ENCODE data around the gene RPL39L. TPM values are rescaled to one million over a fixed set of nuclear protein-coding genes. Genes with fewer than 3 reads are reported as not detected.

RPL39L gene
- total and polyA plus RNA-seq, 4 experiments from 2014 or later = 2.6 to 15.7 (median 5.4) TPM

GRCh38 chr3:187073581-187074098, 65.7 kb downstream of the RPL39L start:
- no peak overlapping the region for H3K4me3 ChIP-seq (ENCODE audit: low read length in 2 of 2)
- POLR2A ChIA-PET (ENCODE audit: partially characterized antibody) = no interaction called here
- Mint-ChIP-seq H3K27ac (peak overlapping the region in 5 of 7 donors; percentile 10 to 73 (median 59)), H3K4me1 (peaks cover 13 to 24% (median 16%) of the 10 kb centered on the region in 4 donors), H3K4me3 (no peak overlapping the region), H3K9me3 (peaks cover 0 to 2% (median 0%) of the 10 kb centered on the region in 8 donors), H3K27me3 (no peaks in the 10 kb centered on the region), H3K36me3 (peaks cover 67 to 83% of the 10 kb centered on the region in 2 donors)
- H3K9me3 ChIP-seq (ENCODE audit: control insufficient read depth in 1 of 2, low read length in 2 of 2) = no peaks in the 10 kb centered on the region
- CTCF ChIA-PET (ENCODE audit: partially characterized antibody) = interaction anchor here (1.4 to 1.5 kb wide), 3 partner anchors 20 to 224 kb away, joined by 3 to 7 read pairs (median 3); partner anchors contain the start of gene RPL39L
- no peak overlapping the region for H3K27ac ChIP-seq (ENCODE audit: low read depth, low read length)
- intact Hi-C loops (cut with micrococcal nuclease) = no loop called here
- H3K36me3 ChIP-seq (ENCODE audit: insufficient read depth, low read length) = peaks cover 85% of the 10 kb centered on the region
- no peaks in the 10 kb centered on the region for H3K27me3 ChIP-seq (ENCODE audit: insufficient read depth, low read length)
- DNase-seq = no peak
- H3K4me1 ChIP-seq (ENCODE audit: insufficient read depth, low read length) = peaks cover 4% of the 10 kb centered on the region

DNA sequence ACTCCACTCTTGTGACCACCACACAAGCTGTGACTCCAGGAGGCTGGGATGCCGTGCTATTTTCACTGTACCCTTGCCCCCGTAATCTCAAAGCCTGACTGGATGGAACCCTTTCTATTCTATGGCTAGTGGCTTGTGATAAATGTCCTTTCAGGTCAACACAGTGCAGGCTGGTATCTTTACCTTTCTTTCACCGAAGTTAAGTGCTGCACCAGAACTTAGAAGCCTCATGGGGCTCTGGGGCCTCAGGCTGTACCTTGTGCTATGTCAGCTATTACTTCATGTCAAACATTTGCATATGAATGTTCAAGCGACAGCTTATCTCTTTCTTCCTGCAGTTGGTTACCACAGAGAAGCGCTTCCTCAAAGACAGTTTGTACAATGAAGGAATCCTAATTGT, 66.8 kb downstream of the RPL39L start:
- DNase-seq = no peak
- peaks cover 13 to 27% (median 16%) of the 10 kb centered on the region in 4 donors for H3K4me1 Mint-ChIP-seq
- peaks cover 80% of the 10 kb centered on the region for H3K36me3 ChIP-seq (ENCODE audit: insufficient read depth, low read length)
- peaks cover 0 to 2% (median 0%) of the 10 kb centered on the region in 8 donors for H3K9me3 Mint-ChIP-seq
- no peaks in the 10 kb centered on the region for H3K27me3 Mint-ChIP-seq
- H3K36me3 Mint-ChIP-seq = peaks cover 62 to 81% of the 10 kb centered on the region in 2 donors
- H3K4me3 Mint-ChIP-seq = no peak overlapping the region
- H3K4me1 ChIP-seq (ENCODE audit: insufficient read depth, low read length) = peaks cover 7% of the 10 kb centered on the region
- H3K27ac Mint-ChIP-seq = peak overlapping the region in 4 of 7 donors; percentile 8 to 60 (median 26)
- no peak overlapping the region for H3K4me3 ChIP-seq (ENCODE audit: low read length in 2 of 2)
- ChIA-PET CTCF (ENCODE audit: partially characterized antibody) (no interaction called here), POLR2A (ENCODE audit: partially characterized antibody) (interaction anchor here (0.7 kb wide), 1 partner anchor 220 kb away, joined by 3 read pairs; no protein-coding TSS in a partner anchor)
- no peaks in the 10 kb centered on the region for H3K9me3 ChIP-seq (ENCODE audit: control insufficient read depth in 1 of 2, low read length in 2 of 2)
- intact Hi-C loops (cut with micrococcal nuclease) = no loop called here
- no peak overlapping the region for H3K27ac ChIP-seq (ENCODE audit: low read depth, low read length)
- H3K27me3 ChIP-seq (ENCODE audit: insufficient read depth, low read length) = no peaks in the 10 kb centered on the region

GRCh38 chr3:187072102-187072501, 67.2 kb downstream of the RPL39L start:
- Histone ChIP-seq H3K27me3 (ENCODE audit: insufficient read depth, low read length) (no peaks in the 10 kb centered on the region), H3K27ac (ENCODE audit: low read depth, low read length) (no peak overlapping the region), H3K4me1 (ENCODE audit: insufficient read depth, low read length) (peaks cover 7% of the 10 kb centered on the region), H3K9me3 (ENCODE audit: control insufficient read depth in 1 of 2, low read length in 2 of 2) (no peaks in the 10 kb centered on the region), H3K4me3 (ENCODE audit: low read length in 2 of 2) (no peak overlapping the region), H3K36me3 (ENCODE audit: insufficient read depth, low read length) (peaks cover 79% of the 10 kb centered on the region)
- H3K4me1 Mint-ChIP-seq = peaks cover 13 to 29% (median 16%) of the 10 kb centered on the region in 4 donors
- H3K27ac Mint-ChIP-seq = peak overlapping the region in 3 of 7 donors; percentile 22 to 60 (median 29)
- no peak overlapping the region for H3K4me3 Mint-ChIP-seq
- ChIA-PET CTCF (ENCODE audit: partially characterized antibody) (no interaction called here), POLR2A (ENCODE audit: partially characterized antibody) (interaction anchor here (0.7 kb wide), 1 partner anchor 219 kb away, joined by 3 read pairs; no protein-coding TSS in a partner anchor)
- peaks cover 63 to 84% of the 10 kb centered on the region in 2 donors for H3K36me3 Mint-ChIP-seq
- H3K27me3 Mint-ChIP-seq = no peaks in the 10 kb centered on the region
- peaks cover 0 to 2% (median 0%) of the 10 kb centered on the region in 8 donors for H3K9me3 Mint-ChIP-seq
- intact Hi-C loops (cut with micrococcal nuclease) = no loop called here
- no peak for DNase-seq

Other genes with a start within 250 kb of the RPL39L start
- gene ST6GAL1, start 209.0 kb downstream of the RPL39L start, total RNA-seq = 100 to 1,000 TPM; 222 to 232 TPM
- gene ST6GAL1, start 209.0 kb downstream of the RPL39L start, polyA plus RNA-seq = 100 to 1,000 TPM; 165 to 172 TPM
- not detected for gene RTP1, start 58.0 kb upstream of the RPL39L start, total RNA-seq
- gene RTP1, start 58.0 kb upstream of the RPL39L start, polyA plus RNA-seq = not detected
- not detected for gene MASP1, start 152.2 kb upstream of the RPL39L start, total RNA-seq
- not detected for gene MASP1, start 152.2 kb upstream of the RPL39L start, polyA plus RNA-seq
- 1 to 10 TPM; 7.5 to 8.8 TPM for gene RTP4, start 228.9 kb upstream of the RPL39L start, total RNA-seq
- 10 to 100 TPM in 1 of 2 donors, 1 to 10 TPM in 1; 3.5 to 13.5 TPM for gene RTP4, start 228.9 kb upstream of the RPL39L start, polyA plus RNA-seq